ENCODE data around the gene METTL4.

METTL4 gene

DNA sequence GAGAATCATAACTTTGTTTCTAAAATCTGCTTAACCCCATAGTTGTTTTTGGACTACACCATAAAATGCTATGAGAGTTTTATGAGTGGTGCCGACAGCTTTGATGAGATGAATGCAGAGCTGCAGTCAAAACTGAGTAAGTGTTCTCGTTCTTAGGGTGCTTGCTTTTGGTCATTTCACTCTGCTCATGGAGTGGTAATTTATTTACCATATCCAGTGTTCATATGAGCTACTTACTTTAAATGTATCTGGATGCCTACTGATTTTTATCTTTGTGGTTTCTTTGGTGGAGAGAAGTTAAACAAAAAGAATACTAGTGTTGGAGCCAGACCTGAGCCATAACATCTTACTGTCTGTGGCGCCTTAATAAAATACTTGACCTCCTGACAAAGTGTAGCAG is 16.5 kb upstream of the METTL4 start:
- no peak overlapping the region for H3K4me3 ChIP-seq (ENCODE audit: low read length)
- TF ChIP-seq, protein P1, sequence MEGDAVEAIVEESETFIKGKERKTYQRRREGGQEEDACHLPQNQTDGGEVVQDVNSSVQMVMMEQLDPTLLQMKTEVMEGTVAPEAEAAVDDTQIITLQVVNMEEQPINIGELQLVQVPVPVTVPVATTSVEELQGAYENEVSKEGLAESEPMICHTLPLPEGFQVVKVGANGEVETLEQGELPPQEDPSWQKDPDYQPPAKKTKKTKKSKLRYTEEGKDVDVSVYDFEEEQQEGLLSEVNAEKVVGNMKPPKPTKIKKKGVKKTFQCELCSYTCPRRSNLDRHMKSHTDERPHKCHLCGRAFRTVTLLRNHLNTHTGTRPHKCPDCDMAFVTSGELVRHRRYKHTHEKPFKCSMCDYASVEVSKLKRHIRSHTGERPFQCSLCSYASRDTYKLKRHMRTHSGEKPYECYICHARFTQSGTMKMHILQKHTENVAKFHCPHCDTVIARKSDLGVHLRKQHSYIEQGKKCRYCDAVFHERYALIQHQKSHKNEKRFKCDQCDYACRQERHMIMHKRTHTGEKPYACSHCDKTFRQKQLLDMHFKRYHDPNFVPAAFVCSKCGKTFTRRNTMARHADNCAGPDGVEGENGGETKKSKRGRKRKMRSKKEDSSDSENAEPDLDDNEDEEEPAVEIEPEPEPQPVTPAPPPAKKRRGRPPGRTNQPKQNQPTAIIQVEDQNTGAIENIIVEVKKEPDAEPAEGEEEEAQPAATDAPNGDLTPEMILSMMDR (IDR thresholded peaks at IDR 0.05; ENCODE audit: insufficient read depth, low read depth, low read length, missing control alignments), result no peak

DNA sequence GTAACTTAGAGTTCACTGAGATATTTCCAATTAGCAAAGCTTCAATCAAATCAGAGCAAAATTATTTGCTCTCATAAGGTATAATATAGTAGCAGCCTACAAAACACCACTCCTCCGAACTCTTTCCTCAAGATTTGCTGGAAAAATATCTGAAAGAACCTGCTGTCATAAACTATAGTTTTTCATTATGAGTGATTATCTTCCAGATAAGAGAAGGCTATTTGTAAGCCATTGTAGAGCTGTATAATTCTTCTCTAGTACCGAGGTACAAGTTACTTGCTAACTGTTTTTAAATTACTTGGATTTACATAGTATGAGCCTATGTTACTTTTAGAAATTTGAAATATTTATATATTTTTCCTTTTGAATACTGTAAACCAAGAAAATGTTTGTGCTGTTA is 2.1 kb upstream of the METTL4 start:
- H3K4me3 ChIP-seq (ENCODE audit: low read length), result peak overlapping the region; percentile 87
- TF ChIP-seq, protein P1 (IDR thresholded peaks at IDR 0.05; ENCODE audit: insufficient read depth, low read depth, low read length, missing control alignments), result no peak
- no peak for DNase-seq (ENCODE audit: low read depth)

More for the DNA sequence above, 16.5 kb upstream of the METTL4 start:
- no peak for DNase-seq (ENCODE audit: low read depth)

DNA sequence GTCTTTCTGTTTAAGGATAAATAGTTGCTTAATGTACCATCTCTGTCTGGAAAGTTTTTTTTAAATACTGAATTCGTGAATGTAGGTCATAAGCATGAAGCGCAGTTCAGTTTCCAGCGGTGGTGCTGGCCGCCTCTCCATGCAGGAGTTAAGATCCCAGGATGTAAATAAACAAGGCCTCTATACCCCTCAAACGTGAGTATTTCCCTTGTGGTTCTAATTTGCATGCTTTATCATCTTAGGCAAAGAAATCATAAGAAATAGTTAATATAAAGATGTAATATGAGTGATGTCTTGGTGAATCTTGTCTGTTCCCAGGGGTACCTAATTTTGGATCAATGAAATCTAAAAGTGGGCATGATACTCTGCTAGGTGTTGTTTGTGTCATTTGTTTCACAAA is 1.6 kb upstream of the METTL4 start:
- no peak for DNase-seq (ENCODE audit: low read depth)
- TF ChIP-seq, protein P1 (IDR thresholded peaks at IDR 0.05; ENCODE audit: insufficient read depth, low read depth, low read length, missing control alignments), result no peak
- H3K4me3 ChIP-seq (ENCODE audit: low read length), result peak overlapping the region; percentile 87

DNA sequence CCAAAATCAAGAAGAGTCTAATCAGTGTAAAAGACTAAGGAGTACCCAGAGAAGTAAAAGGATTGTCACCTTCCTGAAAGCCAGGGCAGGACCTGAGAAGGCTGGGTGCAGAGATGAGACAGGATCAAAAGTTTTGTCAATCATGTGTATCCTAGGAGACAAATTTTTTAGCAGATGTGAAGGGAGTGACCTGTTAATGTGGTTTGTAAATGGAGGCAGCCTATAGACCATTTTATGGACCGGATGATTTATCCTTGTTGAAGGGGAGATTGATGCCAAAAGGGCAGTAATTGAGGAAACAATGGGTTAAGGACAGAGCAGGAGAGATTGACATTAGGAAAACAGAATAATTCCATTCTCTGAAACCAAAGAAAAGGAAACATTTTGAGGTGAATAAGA is 865 bp upstream of the METTL4 start:
- TF ChIP-seq, protein P1 (IDR thresholded peaks at IDR 0.05; ENCODE audit: insufficient read depth, low read depth, low read length, missing control alignments), result no peak
- H3K4me3 ChIP-seq (ENCODE audit: low read length), result peak overlapping the region; percentile 87
- no peak for DNase-seq (ENCODE audit: low read depth)

DNA sequence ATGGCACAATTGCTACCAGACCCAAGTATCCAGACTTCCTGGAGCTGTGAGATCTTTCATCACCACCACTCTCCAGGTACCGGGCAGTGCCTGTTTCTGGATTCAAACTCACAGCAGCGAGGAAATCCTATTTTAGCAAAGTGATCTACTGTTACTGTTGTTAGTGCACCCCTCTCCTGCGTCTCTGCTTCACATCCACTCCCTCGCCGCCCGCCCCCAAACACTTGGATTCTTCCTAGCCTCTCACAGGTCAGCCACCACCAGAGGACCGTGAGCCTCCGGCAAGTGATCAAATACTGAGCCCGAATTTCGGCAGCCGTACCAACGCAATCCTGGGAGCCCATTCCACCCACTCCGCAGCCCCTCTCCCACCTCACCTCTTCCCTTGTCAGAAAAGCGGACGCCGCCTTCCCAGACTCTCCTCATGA is 519 bp downstream of the METTL4 start:
- DNase-seq (ENCODE audit: low read depth), result peak; percentile 71
- H3K4me3 ChIP-seq (ENCODE audit: low read length), result peak overlapping the region; percentile 87
- TF ChIP-seq, protein P1 (IDR thresholded peaks at IDR 0.05; ENCODE audit: insufficient read depth, low read depth, low read length, missing control alignments), result peak; percentile 17

DNA sequence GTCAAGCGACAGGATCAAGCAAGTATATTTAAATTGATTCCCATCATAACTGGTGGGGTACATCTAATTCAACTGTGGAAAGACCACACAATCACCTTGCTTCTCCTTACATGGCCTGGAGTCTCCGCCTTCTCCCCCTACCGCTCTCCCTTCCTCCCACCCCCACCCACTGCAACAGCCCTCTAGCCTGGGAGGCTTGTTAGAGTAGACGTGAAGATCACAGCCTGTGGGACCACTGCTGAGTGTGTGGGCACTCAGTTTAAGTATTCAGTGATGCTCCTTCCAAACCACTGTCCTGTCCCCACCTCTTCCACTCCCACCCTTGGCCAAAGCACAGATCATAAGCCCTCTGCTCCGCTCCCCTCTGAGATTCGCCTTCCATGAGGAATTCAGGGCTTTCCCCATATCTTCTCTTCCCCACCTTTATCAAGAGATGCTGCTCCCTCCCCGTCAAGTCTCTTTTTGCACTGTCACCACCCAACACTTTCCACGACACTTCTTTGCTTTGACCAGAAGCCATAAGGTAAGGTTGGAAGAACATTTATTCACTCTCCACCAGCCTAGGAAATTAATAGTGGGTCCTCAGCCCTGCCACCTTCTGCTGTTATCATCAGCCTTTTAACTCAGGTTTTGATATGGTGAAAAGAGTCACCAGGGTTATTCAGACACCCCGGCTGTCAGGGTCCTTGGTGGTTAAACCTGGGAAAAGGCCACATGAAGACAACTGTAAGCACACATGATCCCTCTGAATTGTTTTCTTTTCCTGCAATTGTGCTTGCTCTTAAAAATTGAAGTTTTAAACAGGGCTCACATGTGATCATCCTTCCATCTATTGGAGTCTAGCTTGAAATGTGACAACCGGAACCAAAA is 1.7 kb downstream of the METTL4 start:
- DNase-seq (ENCODE audit: low read depth), result no peak
- TF ChIP-seq, protein P1 (IDR thresholded peaks at IDR 0.05; ENCODE audit: insufficient read depth, low read depth, low read length, missing control alignments), result no peak
- peak overlapping the region; percentile 87 for H3K4me3 ChIP-seq (ENCODE audit: low read length)

DNA sequence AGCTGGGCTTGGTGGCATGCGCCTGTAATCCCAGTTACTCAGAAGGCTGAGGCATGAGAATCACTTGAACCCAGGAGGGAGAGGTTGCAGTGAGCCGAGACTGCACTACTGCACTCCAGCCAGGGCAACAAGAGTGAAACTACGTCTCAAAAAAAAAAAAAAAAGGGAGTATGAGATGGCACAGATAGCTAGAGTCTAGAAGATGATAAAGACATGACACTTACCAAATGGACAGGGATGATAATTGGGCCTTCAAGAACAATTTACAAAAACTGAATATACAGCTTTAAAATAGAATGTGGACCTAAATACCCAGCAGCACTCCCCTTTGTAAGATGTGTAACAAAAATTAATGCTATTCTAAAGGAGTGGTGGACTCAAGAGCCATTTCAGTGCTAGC is 2.7 kb downstream of the METTL4 start:
- DNase-seq (ENCODE audit: low read depth), result no peak
- TF ChIP-seq, protein P1 (IDR thresholded peaks at IDR 0.05; ENCODE audit: insufficient read depth, low read depth, low read length, missing control alignments), result no peak
- H3K4me3 ChIP-seq (ENCODE audit: low read length), result no peak overlapping the region
